Activated CD8-positive, alpha-beta memory T cell treated with anti-CD3 and anti-CD28 coated beads, Interleukin-2, amount 50 U/mL, for 48 hours (primary cell): ENCODE measurements around the gene PLEKHB2.

ENCODE experiments used
- DNase-seq: peaks from one replicate; pipeline ENCODE4 v3.0.0-alpha.2; 2020

The PLEKHB2 gene

GRCh38 chr2:131094463-131095281 lies 10.5 kb upstream of the PLEKHB2 start:
- DNase-seq: no peak

GRCh38 chr2:131103165-131103564 lies 2.0 kb upstream of the PLEKHB2 start:
- DNase-seq: no peak

GRCh38 chr2:131104487-131105155 lies 515 bp upstream of the PLEKHB2 start:
- peak; percentile 75 for DNase-seq

GRCh38 chr2:131105950-131106801 lies 1.0 kb downstream of the PLEKHB2 start:
- no peak for DNase-seq

GRCh38 chr2:131112529-131112928 lies 7.4 kb downstream of the PLEKHB2 start:
- DNase-seq: no peak

GRCh38 chr2:131113566-131114227 lies 8.6 kb downstream of the PLEKHB2 start:
- DNase-seq: peak; percentile 20

GRCh38 chr2:131114950-131115349 lies 9.8 kb downstream of the PLEKHB2 start:
- peak; percentile 33 for DNase-seq

- DNase-seq: no peak
Observed at GRCh38 chr2:131115752-131116151, 10.6 kb downstream of the PLEKHB2 start.

GRCh38 chr2:131120815-131121317 lies 15.7 kb downstream of the PLEKHB2 start:
- peak; percentile 35 for DNase-seq

- DNase-seq: no peak
Observed at GRCh38 chr2:131121464-131121863, 16.3 kb downstream of the PLEKHB2 start.

GRCh38 chr2:131122496-131122895 lies 17.4 kb downstream of the PLEKHB2 start:
- DNase-seq: peak; percentile 7

- DNase-seq: peak; percentile 32
Observed at GRCh38 chr2:131123192-131123591, 18.1 kb downstream of the PLEKHB2 start.

GRCh38 chr2:131125195-131125757 lies 20.1 kb downstream of the PLEKHB2 start:
- DNase-seq: no peak

GRCh38 chr2:131126436-131126835 lies 21.3 kb downstream of the PLEKHB2 start:
- DNase-seq: no peak

- DNase-seq: no peak
Observed at GRCh38 chr2:131127076-131127475, 21.9 kb downstream of the PLEKHB2 start.

GRCh38 chr2:131127981-131128380 lies 22.8 kb downstream of the PLEKHB2 start:
- no peak for DNase-seq

GRCh38 chr2:131130298-131130596 lies 25.1 kb downstream of the PLEKHB2 start:
- no peak for DNase-seq

GRCh38 chr2:131132729-131133128 lies 27.6 kb downstream of the PLEKHB2 start:
- no peak for DNase-seq

- DNase-seq: no peak
Observed at GRCh38 chr2:131140581-131140980, 35.4 kb downstream of the PLEKHB2 start.

- no peak for DNase-seq
Observed at GRCh38 chr2:131142849-131143248, 37.7 kb downstream of the PLEKHB2 start.

GRCh38 chr2:131143803-131144202 lies 38.7 kb downstream of the PLEKHB2 start:
- DNase-seq: no peak

- no peak for DNase-seq
Observed at GRCh38 chr2:131145040-131145439, 39.9 kb downstream of the PLEKHB2 start.
